Measurements from ENCODE around the gene TFB1M.

DNA sequence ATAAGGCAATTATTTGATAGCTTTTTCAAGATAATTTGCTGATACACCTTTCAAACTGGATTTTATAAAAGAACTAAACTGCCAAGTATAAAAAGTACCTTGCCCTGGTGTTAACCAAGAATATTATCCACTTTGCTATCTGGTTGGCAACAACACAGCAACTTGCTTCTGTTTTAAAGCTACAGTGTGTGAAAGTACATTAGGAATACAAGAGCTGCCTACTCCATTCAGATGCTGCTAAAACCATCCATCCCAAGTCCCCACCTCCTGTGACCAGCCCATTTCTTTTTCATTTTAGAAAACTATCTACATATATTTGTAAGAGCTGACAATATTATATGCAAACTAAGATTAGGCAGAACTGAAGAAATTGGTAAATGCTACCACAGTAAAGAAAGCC is 37.6 kb downstream of the TFB1M start:
- TF ChIP-seq, protein P1, sequence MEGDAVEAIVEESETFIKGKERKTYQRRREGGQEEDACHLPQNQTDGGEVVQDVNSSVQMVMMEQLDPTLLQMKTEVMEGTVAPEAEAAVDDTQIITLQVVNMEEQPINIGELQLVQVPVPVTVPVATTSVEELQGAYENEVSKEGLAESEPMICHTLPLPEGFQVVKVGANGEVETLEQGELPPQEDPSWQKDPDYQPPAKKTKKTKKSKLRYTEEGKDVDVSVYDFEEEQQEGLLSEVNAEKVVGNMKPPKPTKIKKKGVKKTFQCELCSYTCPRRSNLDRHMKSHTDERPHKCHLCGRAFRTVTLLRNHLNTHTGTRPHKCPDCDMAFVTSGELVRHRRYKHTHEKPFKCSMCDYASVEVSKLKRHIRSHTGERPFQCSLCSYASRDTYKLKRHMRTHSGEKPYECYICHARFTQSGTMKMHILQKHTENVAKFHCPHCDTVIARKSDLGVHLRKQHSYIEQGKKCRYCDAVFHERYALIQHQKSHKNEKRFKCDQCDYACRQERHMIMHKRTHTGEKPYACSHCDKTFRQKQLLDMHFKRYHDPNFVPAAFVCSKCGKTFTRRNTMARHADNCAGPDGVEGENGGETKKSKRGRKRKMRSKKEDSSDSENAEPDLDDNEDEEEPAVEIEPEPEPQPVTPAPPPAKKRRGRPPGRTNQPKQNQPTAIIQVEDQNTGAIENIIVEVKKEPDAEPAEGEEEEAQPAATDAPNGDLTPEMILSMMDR (conservative IDR thresholded peaks at IDR 0.05 in 1 of 2, IDR thresholded peaks at IDR 0.05 in 1 of 2; ENCODE audit: low read depth in 1 of 2, low read length in 2 of 2): no peak
- TF ChIP-seq EZH2 (IDR thresholded peaks at IDR 0.05; ENCODE audit: low read length, missing control alignments): no peak
